ENCODE results near the gene ZMYND11. TPM values are rescaled to one million over a fixed set of nuclear protein-coding genes. Genes with fewer than 3 reads are reported as not detected.

ZMYND11 gene
- total and polyA plus RNA-seq, 9 of the 15 experiments (the other 6 are each of a cell fraction or from before 2014, with no cell fraction given), result 2.7 to 13.8 (median 8.8) TPM

- H3K9me3 ChIP-seq (replicated peaks; ENCODE audit: control insufficient read depth, insufficient read depth, low read depth, low read length), result no peaks in the 10 kb centered on the region
- BruUV-seq (replicated peaks), result no TSS peak
- no peak overlapping the region for H3K4me3 ChIP-seq
- DNase-seq (ENCODE audit: extremely low read depth in 1 of 4, low spot score in 3 of 4), result no peak
- no peaks in the 10 kb centered on the region for H3K79me2 ChIP-seq (ENCODE audit: control insufficient read depth, insufficient read depth, low read length)
- no peak overlapping the region for H3K27ac ChIP-seq (ENCODE audit: extremely low read depth, low read depth, low read length)
- no peak overlapping the region for H2AFZ ChIP-seq (ENCODE audit: low read depth, low read length)
- FAIRE-seq, result no peak
- in situ Hi-C loops (cut with MboI), result no loop called here
- CTCF ChIA-PET (ENCODE audit: low intra/inter-chr PET ratio), result no interaction called here
- H3K4me1 ChIP-seq (replicated peaks in 1 of 2; ENCODE audit: control insufficient read depth in 2 of 2, insufficient read depth in 2 of 2, low read length in 2 of 2), result no peaks in the 10 kb centered on the region
- ATAC-seq, result no peak
- H3K9ac ChIP-seq (ENCODE audit: insufficient read depth in 1 of 2, low read depth in 2 of 2, low read length in 2 of 2), result no peak overlapping the region
- intact Hi-C loops (cut with micrococcal nuclease), result no loop called here
- H4K20me1 ChIP-seq (replicated peaks; ENCODE audit: control insufficient read depth, insufficient read depth, low read length), result no peaks in the 10 kb centered on the region
- no peak overlapping the region for H3K4me2 ChIP-seq (ENCODE audit: insufficient read depth, low read length)
- POLR2A ChIA-PET, result no interaction called here
- no peaks in the 10 kb centered on the region for H3K36me3 ChIP-seq (ENCODE audit: control insufficient read depth, insufficient read depth, low read length)
- peaks cover 49 to 66% of the 10 kb centered on the region in 2 experiments for H3K27me3 ChIP-seq (ENCODE audit: control insufficient read depth in 2 of 2, insufficient read depth in 2 of 2, low read length in 2 of 2)
- H3K9me1 ChIP-seq (ENCODE audit: control insufficient read depth, insufficient read depth, low read length), result no peaks in the 10 kb centered on the region
- TF ChIP-seq ZNF778 (CRISPR knock-in tag; IDR thresholded peaks at IDR 0.05) (no peak), HDAC1 (IDR thresholded peaks at IDR 0.05) (no peak), SREBF1 (IDR thresholded peaks at IDR 0.05; ENCODE audit: borderline replicate concordance, low read depth, low read length) (no peak), FOXJ2 (tag; IDR thresholded peaks at IDR 0.05) (no peak), E2F3 (CRISPR knock-in tag; IDR thresholded peaks at IDR 0.05) (no peak), TGIF2 (CRISPR knock-in tag; IDR thresholded peaks at IDR 0.05) (no peak), ZKSCAN1 (IDR thresholded peaks at IDR 0.05; ENCODE audit: low read depth, low read length) (no peak), RAD21 (CRISPR knock-in tag; conservative IDR thresholded peaks at IDR 0.05 in 1 of 2, IDR thresholded peaks at IDR 0.05 in 1 of 2) (no peak), HMGXB4 (CRISPR knock-in tag; IDR thresholded peaks at IDR 0.05) (no peak)
- 3% methylated on average over 17 of the region's 17 CpGs for WGBS (ENCODE audit: insufficient coverage, low coverage, missing lambda C conversion rate)
Observed at GRCh38 chr10:290026-290725, 154.9 kb downstream of the ZMYND11 start.

Data from K562 (cell line).